Parathyroid adenoma (tissue), 2 donors: ENCODE results near the gene ARRB2.
"Not testable (repeated sequence)": the region's sequence is repeated elsewhere in the genome, so short reads cannot be mapped to it uniquely, and the experiment has no call there.

Experiments
- H2AFZ ChIP-seq: fragments of 300-600 bp; sonication (generic); one replicate; pipeline ENCODE4 v1.7.0; 2017; ENCODE audit warnings: antibody characterized with exemption, mild to moderate bottlenecking
- H3K27ac ChIP-seq: fragments of 300-600 bp; sonication (generic); one replicate; pipeline ENCODE4 v1.7.0; 2017
- H3K27me3 ChIP-seq: fragments of 300-600 bp; sonication (generic); one replicate; pipeline ENCODE4 v1.7.0; 2017; ENCODE audit warnings: low read length; ENCODE audit not compliant: control insufficient read depth, insufficient read depth
- H3K36me3 ChIP-seq: fragments of 300-600 bp; sonication (generic); one replicate; pipeline ENCODE4 v1.7.0; 2017; ENCODE audit warnings: low read length; ENCODE audit not compliant: control insufficient read depth, insufficient read depth
- H3K4me1 ChIP-seq: fragments of 300-600 bp; sonication (generic); one replicate; pipeline ENCODE4 v1.7.0; 2017; ENCODE audit warnings: control low read depth
- H3K4me2 ChIP-seq: fragments of 300-600 bp; sonication (generic); one replicate; pipeline ENCODE4 v1.7.0; 2017; ENCODE audit warnings: low read length
- H3K4me3 ChIP-seq: fragments of 300-600 bp; sonication (generic); one replicate; pipeline ENCODE4 v1.7.0; 2017; ENCODE audit warnings: low read depth, low read length
- H3K79me2 ChIP-seq: fragments of 300-600 bp; sonication (generic); one replicate; pipeline ENCODE4 v1.7.0; 2017; ENCODE audit warnings: control low read depth
- H3K9ac ChIP-seq: fragments of 300-600 bp; sonication (generic); one replicate; pipeline ENCODE4 v1.7.0; 2017; ENCODE audit warnings: mild to moderate bottlenecking
- H3K9me3 ChIP-seq: fragments of 300-600 bp; sonication (generic); one replicate; pipeline ENCODE4 v1.7.0; 2017; ENCODE audit warnings: low read length; ENCODE audit not compliant: control insufficient read depth
- CTCF ChIP-seq: fragments of 300-600 bp; sonication (generic); IDR thresholded peaks from one replicate; pipeline ENCODE4 v1.7.0; 2017; ENCODE audit warnings: antibody characterized with exemption, mild to moderate bottlenecking
- donor health status: primary hyperparathyroidism.

Gene ARRB2

DNA sequence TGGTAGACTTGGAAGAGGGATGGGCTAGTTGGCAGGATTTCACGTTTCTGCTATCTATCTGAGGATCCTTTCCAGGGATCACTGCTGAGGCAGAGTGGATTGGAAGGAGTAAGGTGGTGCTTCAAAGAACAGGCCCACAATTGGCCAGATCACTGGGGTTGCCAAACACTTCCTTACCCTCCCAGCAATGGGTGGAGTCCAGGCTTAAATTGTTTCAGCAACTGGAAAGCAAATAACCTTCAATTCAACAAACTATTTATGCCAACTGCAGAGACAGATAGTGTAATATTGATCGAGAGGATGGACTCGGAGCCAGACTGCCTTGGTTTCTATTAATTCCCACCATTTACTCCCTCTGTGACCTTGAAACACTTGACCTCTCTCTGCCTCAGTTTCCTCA lies 2.1 kb downstream of the ARRB2 start:
- TF ChIP-seq CTCF: no peak
- Histone ChIP-seq H3K4me2 (no peak overlapping the region), H3K9ac (no peak overlapping the region), H3K9me3 (no peaks in the 10 kb centered on the region), H3K4me3 (no peak overlapping the region), H3K36me3 (no peaks in the 10 kb centered on the region), H3K27ac (no peak overlapping the region), H2AFZ (no peak overlapping the region), H3K4me1 (peaks cover 11% of the 10 kb centered on the region), H3K27me3 (no peaks in the 10 kb centered on the region), H3K79me2 (no peaks in the 10 kb centered on the region)

- not testable (repeated sequence) for H3K4me3 ChIP-seq, H3K27me3 ChIP-seq, H3K4me1 ChIP-seq, H3K36me3 ChIP-seq, H3K9me3 ChIP-seq, H3K9ac ChIP-seq, H3K27ac ChIP-seq, H3K79me2 ChIP-seq, H2AFZ ChIP-seq, H3K4me2 ChIP-seq
These were observed 4.1 kb downstream of the ARRB2 start for GRCh38 chr17:4714340-4715062.

DNA sequence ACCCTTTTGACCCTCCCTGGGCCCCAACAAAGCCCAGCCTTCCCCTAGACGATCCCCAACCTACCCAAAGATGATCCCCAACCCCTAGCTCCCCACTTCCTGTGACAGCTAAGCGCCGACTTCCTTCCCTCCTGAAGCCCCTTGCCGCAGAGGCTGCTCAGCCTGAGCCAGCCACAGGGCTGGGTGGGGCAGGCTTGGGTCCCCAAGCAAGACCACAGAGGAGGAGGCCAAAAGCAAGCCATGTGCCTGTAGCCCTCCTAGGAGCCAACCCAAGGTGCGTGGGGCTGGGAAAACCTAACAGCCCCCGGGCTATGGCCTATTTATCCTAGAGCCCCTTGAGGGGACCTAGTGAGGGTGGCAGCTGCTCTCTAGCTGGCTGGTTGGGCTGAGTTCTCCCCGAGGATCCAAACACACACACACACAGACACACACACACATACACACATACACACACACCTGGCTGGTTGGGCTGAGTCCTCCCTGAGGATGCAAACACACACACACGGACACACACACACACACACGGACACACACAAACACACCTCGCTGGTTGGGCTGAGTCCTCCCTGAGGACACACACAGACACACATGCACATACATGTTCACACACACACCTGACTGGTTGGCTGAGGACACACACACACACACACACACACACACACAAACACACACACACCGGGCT lies 4.8 kb downstream of the ARRB2 start:
- H3K27me3 ChIP-seq: no peaks in the 10 kb centered on the region
- no peaks in the 10 kb centered on the region for H3K36me3 ChIP-seq

GRCh38 chr17:4716081-4716480 lies 5.6 kb downstream of the ARRB2 start:
- Histone ChIP-seq H3K4me1 (peaks cover 6% of the 10 kb centered on the region), H3K4me2 (no peak overlapping the region), H3K79me2 (no peaks in the 10 kb centered on the region), H3K27me3 (no peaks in the 10 kb centered on the region), H3K9ac (no peak overlapping the region), H3K27ac (no peak overlapping the region), H3K36me3 (no peaks in the 10 kb centered on the region), H3K4me3 (no peak overlapping the region), H2AFZ (no peak overlapping the region), H3K9me3 (no peaks in the 10 kb centered on the region)
- TF ChIP-seq CTCF: no peak

More for the DNA sequence above, 4.8 kb downstream of the ARRB2 start:
- no peak for TF ChIP-seq CTCF
- H2AFZ ChIP-seq: no peak overlapping the region
- peaks cover 8% of the 10 kb centered on the region for H3K4me1 ChIP-seq
- no peaks in the 10 kb centered on the region for H3K79me2 ChIP-seq
- H3K4me3 ChIP-seq: no peak overlapping the region
- H3K9ac ChIP-seq: no peak overlapping the region
- no peak overlapping the region for H3K27ac ChIP-seq
- no peak overlapping the region for H3K4me2 ChIP-seq
- no peaks in the 10 kb centered on the region for H3K9me3 ChIP-seq

DNA sequence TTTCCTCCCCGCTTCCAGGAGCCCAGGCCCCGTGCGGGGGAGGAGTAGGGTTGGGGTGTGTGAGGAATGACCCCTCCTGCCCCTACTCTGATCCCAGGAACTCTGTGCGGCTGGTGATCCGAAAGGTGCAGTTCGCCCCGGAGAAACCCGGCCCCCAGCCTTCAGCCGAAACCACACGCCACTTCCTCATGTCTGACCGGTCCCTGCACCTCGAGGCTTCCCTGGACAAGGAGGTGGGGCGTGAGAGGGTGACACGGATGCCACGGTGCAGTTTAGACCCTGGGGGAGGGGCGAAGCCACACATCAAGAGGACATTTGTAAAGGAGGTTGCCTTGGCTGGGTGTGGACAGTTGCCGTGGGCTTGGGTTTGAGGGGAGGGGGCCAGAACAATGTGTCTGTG lies 7.4 kb downstream of the ARRB2 start:
- H3K4me1 ChIP-seq: no peaks in the 10 kb centered on the region
- H3K36me3 ChIP-seq: no peaks in the 10 kb centered on the region
- no peak overlapping the region for H2AFZ ChIP-seq
- H3K27ac ChIP-seq: no peak overlapping the region
- H3K9me3 ChIP-seq: no peaks in the 10 kb centered on the region
- H3K79me2 ChIP-seq: no peaks in the 10 kb centered on the region
- H3K27me3 ChIP-seq: no peaks in the 10 kb centered on the region
- H3K4me3 ChIP-seq: no peak overlapping the region
- no peak for TF ChIP-seq CTCF
- H3K9ac ChIP-seq: no peak overlapping the region
- H3K4me2 ChIP-seq: no peak overlapping the region
